Neural progenitor cell (in vitro differentiated cells): ENCODE measurements around the gene SMCHD1. TPM values are rescaled to one million over a fixed set of nuclear protein-coding genes. Genes with fewer than 3 reads are reported as not detected.
"Not testable (repeated sequence)": the region's sequence is repeated elsewhere in the genome, so short reads cannot be mapped to it uniquely, and the experiment has no call there.

ENCODE experiments used
- DNase-seq: peaks from one replicate; pipeline ENCODE4 v3.0.0-alpha.2; 2016; ENCODE audit warnings: low spot score
- H2AFZ ChIP-seq: fragments of 200-600 bp; sonication (generic); replicated peaks from 2 replicates; pipeline ENCODE4 v1.6.1; 2016; ENCODE audit warnings: antibody characterized with exemption
- H3F3A ChIP-seq: fragments of 200-600 bp; sonication (generic); 2 replicates; pipeline ENCODE4 v1.6.1; 2016; ENCODE audit warnings: antibody characterized with exemption, low read depth
- H3K27ac ChIP-seq: fragments of 200-600 bp; sonication (generic); 2 replicates; pipeline ENCODE4 v1.5.1; 2016; ENCODE audit warnings: mild to moderate bottlenecking
- H3K27me3 ChIP-seq: fragments of 200-600 bp; sonication (generic); 2 replicates; pipeline ENCODE4 v1.6.1; 2016; ENCODE audit warnings: mild to moderate bottlenecking, moderate library complexity
- H3K36me3 ChIP-seq: fragments of 200-600 bp; sonication (generic); 2 replicates; pipeline ENCODE4 v1.5.1; 2016
- H3K4me1 ChIP-seq: fragments of 200-600 bp; sonication (generic); 2 replicates; pipeline ENCODE4 v1.6.1; 2016; ENCODE audit warnings: mixed run types
- H3K4me2 ChIP-seq: fragments of 200-600 bp; sonication (generic); 2 replicates; pipeline ENCODE4 v1.6.1; 2016
- H3K4me3 ChIP-seq: fragments of 200-600 bp; sonication (generic); 2 replicates; pipeline ENCODE4 v1.5.1; 2016
- H3K79me2 ChIP-seq: fragments of 200-600 bp; sonication (generic); 2 replicates; pipeline ENCODE4 v1.6.1; 2016; ENCODE audit warnings: low read depth
- H3K9ac ChIP-seq: fragments of 200-600 bp; sonication (generic); 2 replicates; pipeline ENCODE4 v1.6.1; 2016
- H3K9me3 ChIP-seq: fragments of 200-600 bp; sonication (generic); 2 replicates; pipeline ENCODE4 v1.5.1; 2016; ENCODE audit warnings: low read depth
- H4K20me1 ChIP-seq: fragments of 200-600 bp; sonication (generic); 2 replicates; pipeline ENCODE4 v1.6.1; 2016; ENCODE audit warnings: low read depth
- H3K27ac Mint-ChIP-seq: 3 replicates; pipeline ENCODE4 v1.8.0; 2021; ENCODE audit warnings: mixed read lengths
- H3K27me3 Mint-ChIP-seq: 2 replicates; pipeline ENCODE4 v1.8.0; 2022; ENCODE audit warnings: low read depth, mild to moderate bottlenecking, inconsistent platforms, moderate library complexity, mixed read lengths; ENCODE audit not compliant: insufficient read depth
- H3K36me3 Mint-ChIP-seq: 3 replicates; pipeline ENCODE4 v1.8.0; 2021; ENCODE audit warnings: mixed read lengths
- H3K4me1 Mint-ChIP-seq: 3 replicates; pipeline ENCODE4 v1.8.0; 2021; ENCODE audit warnings: mixed read lengths
- H3K4me3 Mint-ChIP-seq: 3 replicates; pipeline ENCODE4 v1.8.0; 2021; ENCODE audit warnings: mild to moderate bottlenecking, moderate library complexity, mixed read lengths
- H3K9me3 Mint-ChIP-seq: 3 replicates; pipeline ENCODE4 v1.8.0; 2020; ENCODE audit warnings: mixed read lengths
- CTCF ChIP-seq: fragments of 200-600 bp; sonication (generic); IDR thresholded peaks from 2 replicates; pipeline ENCODE4 v1.5.1; 2017; ENCODE audit warnings: antibody characterized with exemption, mild to moderate bottlenecking
- EZH2 ChIP-seq: fragments of 200-600 bp; sonication (generic); IDR thresholded peaks from 2 replicates; pipeline ENCODE4 v1.6.1; 2017; ENCODE audit warnings: antibody characterized with exemption, mild to moderate bottlenecking, moderate library complexity
- EZH2phosphoT487 ChIP-seq: fragments of 200-600 bp; sonication (generic); IDR thresholded peaks from 2 replicates; pipeline ENCODE4 v1.6.1; 2017; ENCODE audit warnings: antibody characterized with exemption
- total RNA-seq: library from RNA; depleted of rRNA; stranded (reverse); fragments of >200 nt; gene quantifications from 2 replicates; pipeline ENCODE4 v1.2.3, GENCODE V29; 2015; ENCODE audit warnings: low replicate concordance

Gene SMCHD1
- total RNA-seq, 1 donor from 2014 or later: 127 TPM

DNA sequence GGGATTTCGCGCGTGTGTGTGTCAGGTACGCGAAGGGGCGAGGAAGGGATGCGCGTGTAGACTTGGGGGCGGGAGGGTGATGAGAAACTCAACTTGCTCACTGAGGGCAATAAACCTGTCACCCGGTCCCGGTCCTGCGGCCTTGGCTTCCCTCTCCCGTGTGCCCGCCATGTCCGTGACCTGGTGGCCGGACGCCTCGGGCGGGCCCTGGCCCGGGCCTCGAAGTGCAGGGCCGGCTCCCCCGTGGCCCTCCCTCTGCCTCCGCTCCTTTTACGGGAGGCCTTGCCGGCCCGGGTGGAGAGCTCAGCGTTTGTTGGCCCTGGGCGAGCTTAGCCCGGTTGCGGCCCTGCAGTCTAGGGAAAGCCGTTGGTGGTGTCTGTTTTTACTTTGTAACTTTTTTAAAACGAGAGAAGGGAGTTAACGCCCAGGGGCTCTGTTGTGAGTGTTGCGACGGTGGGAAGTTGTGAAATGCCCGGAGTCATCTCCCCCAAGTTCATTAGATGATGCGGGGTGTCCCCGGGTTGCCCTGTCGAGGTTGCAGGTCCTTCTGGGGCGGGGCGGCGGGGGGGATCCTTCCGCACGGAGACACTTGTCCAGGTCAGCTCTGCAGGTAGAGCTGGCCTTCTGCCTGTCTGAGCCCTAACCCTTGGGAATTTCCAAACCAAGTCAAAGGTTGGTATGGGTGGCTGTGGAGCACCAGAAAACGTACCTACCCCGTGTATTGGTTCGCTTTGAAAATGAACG, 883 bp downstream of the SMCHD1 start:
- TF ChIP-seq EZH2phosphoT487 (no peak), EZH2 (no peak), CTCF (no peak)
- Mint-ChIP-seq H3K4me1 (peaks cover 25% of the 10 kb centered on the region), H3K9me3 (peaks cover 7% of the 10 kb centered on the region), H3K27me3 (peaks cover 2% of the 10 kb centered on the region), H3K4me3 (peak overlapping the region; percentile 97), H3K36me3 (peaks cover 14% of the 10 kb centered on the region), H3K27ac (peak overlapping the region; percentile 83)
- peak; percentile 59 for DNase-seq
- H4K20me1 ChIP-seq: peaks cover 39% of the 10 kb centered on the region
- H2AFZ ChIP-seq: peak overlapping the region; percentile 27
- H3K9me3 ChIP-seq: no peaks in the 10 kb centered on the region
- peak overlapping the region; percentile 74 for H3K4me3 ChIP-seq
- peak overlapping the region; percentile 86 for H3K4me2 ChIP-seq
- H3K79me2 ChIP-seq: peaks cover 56% of the 10 kb centered on the region
- peak overlapping the region; percentile 48 for H3K9ac ChIP-seq
- H3K27ac ChIP-seq: peak overlapping the region; percentile 87
- no peaks in the 10 kb centered on the region for H3K36me3 ChIP-seq
- H3F3A ChIP-seq: peaks cover 16% of the 10 kb centered on the region
- H3K4me1 ChIP-seq: peaks cover 5% of the 10 kb centered on the region
- peaks cover 26% of the 10 kb centered on the region for H3K27me3 ChIP-seq

DNA sequence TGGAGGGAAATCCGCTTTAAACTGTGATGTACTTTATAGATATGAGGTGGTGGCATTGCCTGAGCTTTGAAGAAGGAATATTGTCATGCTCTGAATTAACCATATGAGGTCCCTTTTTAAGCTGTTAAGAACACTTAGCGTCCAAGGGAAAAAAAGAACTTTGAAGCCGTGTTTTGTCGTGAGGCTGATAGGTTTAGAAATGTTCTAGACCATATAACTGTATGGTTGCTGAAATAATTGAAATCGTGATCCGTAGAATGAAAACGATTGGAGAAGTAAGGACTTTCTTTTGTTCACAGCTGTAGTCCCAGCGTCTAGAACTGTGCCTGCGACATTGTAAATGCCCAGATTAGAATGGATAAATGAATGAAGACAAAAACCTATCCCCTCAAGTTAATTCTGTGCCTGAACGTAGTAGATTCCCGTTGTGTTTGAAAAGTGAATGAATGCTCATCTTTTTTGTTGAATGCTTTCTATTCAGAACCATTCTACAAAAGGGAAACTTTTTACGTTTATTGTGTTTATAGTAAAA, 1.5 kb downstream of the SMCHD1 start:
- no peaks in the 10 kb centered on the region for H3K36me3 ChIP-seq
- H3K27me3 ChIP-seq: peaks cover 26% of the 10 kb centered on the region
- peaks cover 5% of the 10 kb centered on the region for H3K4me1 ChIP-seq
- H3K9me3 ChIP-seq: no peaks in the 10 kb centered on the region
- H4K20me1 ChIP-seq: peaks cover 39% of the 10 kb centered on the region
- Mint-ChIP-seq H3K36me3 (peaks cover 16% of the 10 kb centered on the region), H3K27ac (peak overlapping the region; percentile 80), H3K27me3 (peaks cover 2% of the 10 kb centered on the region), H3K4me3 (peak overlapping the region; percentile 97), H3K9me3 (peaks cover 9% of the 10 kb centered on the region), H3K4me1 (peaks cover 25% of the 10 kb centered on the region)
- peak overlapping the region; percentile 74 for H3K4me3 ChIP-seq
- TF ChIP-seq EZH2 (no peak), EZH2phosphoT487 (no peak), CTCF (no peak)
- peak overlapping the region; percentile 48 for H3K9ac ChIP-seq
- H3F3A ChIP-seq: peaks cover 16% of the 10 kb centered on the region
- peak; percentile 43 for DNase-seq
- peaks cover 60% of the 10 kb centered on the region for H3K79me2 ChIP-seq
- no peak overlapping the region for H3K27ac ChIP-seq
- no peak overlapping the region for H2AFZ ChIP-seq
- H3K4me2 ChIP-seq: peak overlapping the region; percentile 86

GRCh38 chr18:2657788-2658458, 2.4 kb downstream of the SMCHD1 start:
- peak overlapping the region; percentile 86 for H3K4me2 ChIP-seq
- H3K36me3 ChIP-seq: no peaks in the 10 kb centered on the region
- H3K27me3 ChIP-seq: peaks cover 21% of the 10 kb centered on the region
- H4K20me1 ChIP-seq: peaks cover 39% of the 10 kb centered on the region
- peaks cover 2% of the 10 kb centered on the region for H3K27me3 Mint-ChIP-seq
- no peak overlapping the region for H3K27ac Mint-ChIP-seq
- H3K4me1 ChIP-seq: peaks cover 5% of the 10 kb centered on the region
- no peaks in the 10 kb centered on the region for H3K9me3 ChIP-seq
- H3K36me3 Mint-ChIP-seq: peaks cover 20% of the 10 kb centered on the region
- H3K9me3 Mint-ChIP-seq: peaks cover 12% of the 10 kb centered on the region
- H2AFZ ChIP-seq: no peak overlapping the region
- H3K9ac ChIP-seq: no peak overlapping the region
- H3K27ac ChIP-seq: no peak overlapping the region
- peaks cover 16% of the 10 kb centered on the region for H3F3A ChIP-seq
- peak overlapping the region; percentile 74 for H3K4me3 ChIP-seq
- peak overlapping the region; percentile 97 for H3K4me3 Mint-ChIP-seq
- TF ChIP-seq CTCF (no peak), EZH2 (no peak), EZH2phosphoT487 (no peak)
- no peak for DNase-seq
- H3K4me1 Mint-ChIP-seq: peaks cover 25% of the 10 kb centered on the region
- H3K79me2 ChIP-seq: peaks cover 69% of the 10 kb centered on the region

- not testable (repeated sequence) for H3K9ac ChIP-seq, H3K4me3 ChIP-seq, H3K27ac ChIP-seq, H3K36me3 ChIP-seq, H2AFZ ChIP-seq, H3K27ac Mint-ChIP-seq, H3K9me3 ChIP-seq, H3K27me3 Mint-ChIP-seq, H3K4me1 ChIP-seq, H3K4me2 ChIP-seq, H3F3A ChIP-seq, H3K4me3 Mint-ChIP-seq, DNase-seq, H3K27me3 ChIP-seq
- H3K36me3 Mint-ChIP-seq: peaks cover 36% of the 10 kb centered on the region
- peaks cover 15% of the 10 kb centered on the region for H3K4me1 Mint-ChIP-seq
- H3K79me2 ChIP-seq: peaks cover 98% of the 10 kb centered on the region
- H3K9me3 Mint-ChIP-seq: peaks cover 12% of the 10 kb centered on the region
- peaks cover 47% of the 10 kb centered on the region for H4K20me1 ChIP-seq
These were observed 5.3 kb downstream of the SMCHD1 start for GRCh38 chr18:2660849-2661248.

- not testable (repeated sequence) for DNase-seq, H3K4me1 Mint-ChIP-seq, H3K27ac Mint-ChIP-seq, H2AFZ ChIP-seq, H3F3A ChIP-seq, H3K9ac ChIP-seq, H3K4me1 ChIP-seq, H3K27ac ChIP-seq, H3K4me3 Mint-ChIP-seq, H3K27me3 ChIP-seq, H3K36me3 ChIP-seq, H3K4me3 ChIP-seq, H3K27me3 Mint-ChIP-seq, H3K4me2 ChIP-seq, H3K9me3 ChIP-seq
- Mint-ChIP-seq H3K36me3 (peaks cover 38% of the 10 kb centered on the region), H3K9me3 (peaks cover 12% of the 10 kb centered on the region)
- H3K79me2 ChIP-seq: peaks cover 98% of the 10 kb centered on the region
- peaks cover 33% of the 10 kb centered on the region for H4K20me1 ChIP-seq
These were observed 6.8 kb downstream of the SMCHD1 start for GRCh38 chr18:2662288-2662687.
